Cerebellar cortex (tissue), 1 donor: ENCODE results near the gene DLG2.

ENCODE experiments used
- DNase-seq: peaks from one replicate; pipeline ENCODE4 v3.0.0-alpha.2; 2015; ENCODE audit warnings: low spot score

DLG2 gene

DNA sequence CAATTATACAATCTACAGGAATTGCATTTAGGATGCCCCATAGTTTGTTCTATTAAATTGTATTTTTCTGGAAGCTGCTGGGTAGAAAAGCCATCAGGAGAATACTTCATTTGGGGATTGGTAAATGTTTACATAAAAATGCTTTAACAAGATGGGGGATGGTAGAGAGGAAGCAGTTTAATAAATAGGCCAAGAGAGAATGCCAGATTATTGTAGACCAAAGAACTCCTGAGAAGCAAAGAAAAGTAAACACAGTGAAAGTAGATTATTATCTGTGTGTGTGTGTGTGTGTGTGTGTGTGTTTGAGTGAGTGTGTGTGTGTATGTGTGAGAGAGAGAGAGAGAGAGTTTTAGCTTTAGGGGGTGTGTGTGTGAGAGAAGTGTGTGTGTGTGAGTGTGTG lies 1520.6 kb downstream of the DLG2 start:
- DNase-seq = no peak

DNA sequence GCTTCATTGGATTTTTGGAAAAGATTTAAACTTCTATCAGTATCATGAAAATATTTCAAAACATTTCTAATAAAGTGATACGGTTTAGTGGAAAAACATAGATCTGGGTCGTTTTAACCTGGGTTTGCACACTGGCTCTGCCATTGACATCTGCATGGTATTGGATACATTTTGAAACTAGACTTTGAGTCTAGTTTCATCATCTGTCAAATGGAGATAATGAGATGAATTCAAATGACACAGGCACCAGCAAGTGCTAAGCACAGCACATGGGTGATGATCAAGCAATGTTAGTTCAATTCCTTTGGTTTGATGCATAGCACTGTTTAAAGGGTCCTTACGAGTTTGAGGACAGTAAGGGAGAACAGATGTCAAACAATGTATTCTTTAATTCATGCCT lies 1522.0 kb downstream of the DLG2 start:
- no peak for DNase-seq

DNA sequence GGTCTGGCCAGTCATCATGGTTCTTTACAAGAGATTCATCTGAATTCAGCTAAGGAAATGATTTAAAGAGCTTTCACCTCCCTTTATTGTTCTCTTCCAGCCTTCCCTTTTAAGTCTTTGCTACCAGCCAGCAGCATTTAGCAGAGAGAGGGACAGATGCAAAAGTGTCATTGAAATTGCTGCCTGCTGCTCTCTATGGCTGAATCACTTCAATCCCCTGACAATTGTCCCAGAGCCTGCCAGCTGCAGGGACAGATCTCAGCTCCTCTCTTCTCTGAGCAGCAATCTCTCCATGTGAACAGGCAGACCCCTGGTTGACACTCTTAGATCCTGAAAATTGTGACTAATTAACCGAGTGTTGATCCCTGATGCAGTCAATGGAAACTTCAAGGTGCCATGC lies 1524.0 kb downstream of the DLG2 start:
- DNase-seq = no peak

DNA sequence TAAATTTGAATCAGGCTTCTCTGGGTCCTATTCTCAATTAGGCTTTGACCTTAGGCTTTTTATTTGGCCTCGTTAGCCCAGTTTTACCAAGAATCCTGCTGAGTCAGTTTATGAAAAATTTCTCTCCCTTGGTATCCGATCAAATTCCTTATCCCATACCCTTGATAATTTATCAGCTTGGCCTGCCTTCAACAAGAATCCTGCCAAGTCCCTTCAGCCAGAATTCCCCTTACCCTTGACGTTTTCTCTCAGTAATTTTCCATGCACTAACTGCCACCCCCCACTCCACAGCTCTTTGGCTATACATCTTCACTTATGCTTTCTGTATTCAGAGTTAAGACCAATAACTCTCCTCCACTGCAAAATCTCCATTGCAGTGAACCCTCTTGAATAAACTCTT lies 1530.0 kb downstream of the DLG2 start:
- DNase-seq = no peak

DNA sequence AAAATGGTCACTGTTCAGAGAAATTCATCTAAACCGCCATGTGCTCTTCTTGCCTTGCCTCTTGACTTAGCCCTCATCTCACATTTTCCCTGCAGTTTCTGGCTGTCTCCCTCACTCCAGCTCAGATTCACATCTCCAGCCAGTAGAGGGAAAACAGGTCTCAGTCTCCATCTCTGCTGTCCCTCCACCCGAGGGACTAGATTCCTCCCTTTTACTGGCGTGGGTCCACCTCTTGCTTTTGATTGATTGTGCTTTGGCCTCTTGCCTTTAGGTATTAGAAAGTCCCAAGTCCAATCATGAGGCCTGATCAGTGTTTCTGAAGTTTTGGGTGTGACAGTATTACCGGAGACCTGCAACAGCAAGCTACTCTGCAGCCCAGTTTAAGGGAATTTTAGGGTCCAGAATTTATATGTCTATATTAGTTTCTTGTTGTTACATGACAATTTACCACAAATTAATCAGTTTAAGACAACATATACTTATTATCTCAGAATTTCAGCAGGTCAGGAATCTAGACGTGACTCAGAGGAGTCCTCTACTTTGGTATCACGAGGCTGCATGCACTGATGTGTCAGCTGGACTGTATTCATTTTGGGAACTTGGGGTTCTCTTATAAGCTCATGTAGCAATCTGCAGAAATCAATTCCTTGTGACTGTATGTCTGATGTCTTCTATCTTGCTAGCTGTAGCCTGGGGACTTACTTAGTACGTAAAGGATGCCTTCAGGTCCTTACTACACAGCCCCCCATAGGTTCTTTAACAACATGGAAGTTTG lies 1535.7 kb downstream of the DLG2 start:
- DNase-seq = no peak

DNA sequence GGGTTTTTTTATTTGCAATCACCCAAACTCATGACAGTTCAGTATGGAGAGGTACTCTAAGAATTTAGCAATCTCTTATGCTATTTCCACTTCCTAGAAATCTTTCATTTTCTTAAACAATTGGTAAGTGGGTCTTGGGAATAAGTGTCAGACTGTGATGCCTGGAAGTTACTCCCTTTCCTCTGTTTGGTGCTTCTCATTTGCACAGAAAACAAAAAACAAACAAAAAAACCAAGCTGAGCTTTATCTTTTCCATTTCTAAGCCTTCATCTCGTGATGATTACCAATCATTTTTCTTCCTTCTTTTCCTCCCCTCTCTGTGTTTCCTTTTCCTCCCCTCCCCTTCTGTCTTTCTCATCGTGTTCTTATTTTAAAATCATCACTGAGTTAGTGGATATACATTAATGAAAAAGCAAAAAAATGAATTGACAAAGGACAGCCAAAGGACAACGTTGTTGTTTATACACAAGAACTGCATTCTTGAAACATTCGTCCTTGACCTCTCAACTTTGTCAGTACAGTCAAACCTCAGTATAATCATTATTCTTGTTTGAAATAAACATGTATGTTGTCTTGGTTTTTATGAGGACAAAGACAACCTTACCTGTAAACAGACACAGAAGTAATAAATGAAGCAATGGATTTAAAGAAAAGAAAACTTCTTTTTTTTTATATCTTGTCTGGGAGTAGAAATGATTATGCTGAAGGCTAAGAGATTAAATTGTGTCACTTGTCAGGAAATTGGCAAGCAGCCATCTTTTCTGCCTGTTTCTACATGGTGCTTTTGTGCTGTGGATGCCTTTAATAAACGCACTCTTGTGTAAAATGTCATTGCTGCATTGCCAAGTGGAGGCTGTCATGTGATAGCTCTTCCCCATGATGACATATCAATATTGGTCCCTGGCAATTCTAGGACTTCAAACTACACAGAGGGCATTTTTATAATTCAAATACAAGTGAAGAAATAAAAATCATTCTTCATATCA lies 1537.8 kb downstream of the DLG2 start:
- peak; percentile 70 for DNase-seq

DNA sequence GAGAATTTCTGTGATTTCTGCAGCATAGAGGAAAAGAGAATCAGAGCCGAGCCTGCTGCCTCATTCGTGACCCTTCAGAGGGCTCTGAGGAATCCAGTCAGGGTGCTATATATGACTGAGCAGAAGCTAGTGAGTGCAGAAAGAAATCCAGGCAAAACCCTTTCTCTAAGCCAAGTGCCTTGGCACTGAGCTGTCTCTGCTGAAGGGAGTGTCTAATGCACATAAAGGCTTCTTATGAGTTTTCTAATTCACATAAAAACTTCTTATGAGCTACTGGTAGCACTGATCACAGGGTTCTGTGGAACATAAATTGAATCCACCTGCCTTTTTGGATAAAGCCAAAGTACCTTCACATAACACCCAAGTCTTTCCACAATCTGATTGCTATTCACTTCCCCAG lies 1555.3 kb downstream of the DLG2 start:
- no peak for DNase-seq

DNA sequence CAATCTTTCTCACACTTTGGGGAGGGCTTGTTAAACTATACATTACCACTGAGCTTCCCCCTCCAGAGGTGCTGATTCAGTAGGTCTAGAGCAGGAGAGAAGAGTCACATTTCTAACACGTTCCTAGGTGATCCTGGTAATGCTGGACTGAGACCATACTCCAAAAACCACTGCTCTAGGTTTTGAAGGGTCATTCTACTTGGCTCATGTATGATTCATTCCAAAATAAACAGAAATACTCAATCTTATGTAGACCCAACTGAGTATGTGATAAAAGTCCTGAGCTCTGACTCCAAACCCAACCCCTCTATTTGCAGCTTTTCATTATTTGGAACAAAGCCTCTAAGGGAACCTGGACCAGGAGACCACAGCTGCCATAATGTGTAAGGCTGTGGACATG lies 1558.1 kb downstream of the DLG2 start:
- DNase-seq = no peak

DNA sequence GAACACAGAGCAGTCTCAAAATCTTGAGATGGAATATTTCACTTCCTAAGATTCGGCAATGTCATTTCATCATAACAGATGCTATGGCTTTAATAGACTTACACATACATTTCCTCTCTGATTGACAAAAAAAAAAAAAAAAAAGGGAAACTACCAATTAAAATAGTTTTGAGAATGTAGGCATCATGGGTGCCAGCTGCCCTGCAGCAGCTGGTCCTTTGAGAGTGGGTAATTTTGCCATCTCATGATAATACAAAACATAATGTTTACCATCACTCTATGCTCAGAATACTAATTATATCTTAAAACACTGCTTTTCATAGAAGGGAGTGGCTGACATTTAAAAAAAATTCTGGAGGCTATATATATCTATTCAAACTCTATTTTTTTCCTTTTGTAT lies 1565.4 kb downstream of the DLG2 start:
- DNase-seq = no peak

DNA sequence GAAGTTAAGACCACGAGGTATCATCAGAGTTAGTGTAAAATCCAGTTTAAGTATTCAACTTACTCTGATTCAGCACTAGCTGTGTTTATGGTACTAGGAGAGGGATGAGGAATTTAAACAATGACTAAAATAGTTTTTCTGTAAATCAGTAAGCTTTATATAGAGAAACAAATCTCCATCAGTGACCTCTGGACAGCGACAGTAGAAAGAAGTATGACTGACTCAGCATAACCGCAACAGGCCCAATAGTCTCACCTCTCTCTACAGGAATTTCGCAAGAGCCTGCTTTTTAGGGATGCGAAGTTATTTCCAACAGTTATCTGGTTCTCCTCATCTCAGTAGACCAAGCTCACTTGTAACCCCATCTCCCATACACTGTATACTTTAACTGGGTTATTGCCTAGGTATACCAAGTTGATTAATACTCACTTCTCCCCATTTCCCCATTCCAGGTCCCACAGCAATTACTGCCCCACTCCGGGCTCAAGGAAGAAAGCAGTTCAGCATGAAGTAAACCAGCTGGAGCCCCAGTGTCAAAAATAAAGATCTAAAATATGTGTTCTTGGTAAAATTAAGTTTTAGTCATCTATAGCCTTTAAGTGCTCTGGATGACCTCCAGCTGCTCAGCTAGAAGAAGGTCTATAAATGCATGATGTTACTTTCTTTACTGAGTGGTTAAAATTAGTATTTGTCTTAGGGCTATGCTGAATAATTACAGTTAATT lies 1570.3 kb downstream of the DLG2 start:
- DNase-seq = no peak

DNA sequence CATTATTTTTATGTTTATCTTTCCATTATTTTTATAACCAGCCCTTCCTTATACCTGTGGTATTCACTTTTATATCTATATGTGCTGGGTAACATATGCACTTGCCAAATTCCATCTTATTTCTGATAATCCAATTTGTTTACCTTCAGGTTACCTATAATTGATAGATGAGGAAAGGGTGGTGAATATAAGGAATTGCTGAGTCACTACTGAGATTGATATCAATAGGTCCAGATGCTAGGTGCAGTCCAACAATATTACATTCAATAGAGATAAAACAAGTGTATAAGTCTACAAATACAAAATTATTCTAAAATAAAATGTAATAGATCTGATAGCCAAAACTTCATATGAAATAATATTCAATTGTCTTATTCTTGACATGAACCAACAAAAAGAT lies 1582.0 kb downstream of the DLG2 start:
- DNase-seq = no peak

DNA sequence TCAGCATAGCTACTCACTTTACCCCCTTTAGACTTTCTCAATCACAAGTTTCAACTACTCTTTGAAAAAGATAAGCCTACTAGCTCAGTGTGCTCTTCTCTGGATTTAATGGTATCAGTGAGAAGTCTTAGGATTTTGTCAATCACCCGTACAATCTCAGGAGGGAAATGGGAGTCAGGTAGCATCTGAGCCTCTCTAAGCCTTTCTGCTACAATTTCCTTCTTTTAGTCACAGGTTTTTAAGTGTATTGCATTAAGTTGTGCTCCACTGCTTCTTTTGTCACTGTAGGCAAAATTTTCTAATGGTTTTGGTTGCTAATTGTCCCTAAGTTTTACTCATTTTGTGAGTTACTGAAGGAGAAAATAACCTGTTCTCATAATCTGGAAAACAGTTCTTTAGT lies 1582.4 kb downstream of the DLG2 start:
- DNase-seq = no peak

DNA sequence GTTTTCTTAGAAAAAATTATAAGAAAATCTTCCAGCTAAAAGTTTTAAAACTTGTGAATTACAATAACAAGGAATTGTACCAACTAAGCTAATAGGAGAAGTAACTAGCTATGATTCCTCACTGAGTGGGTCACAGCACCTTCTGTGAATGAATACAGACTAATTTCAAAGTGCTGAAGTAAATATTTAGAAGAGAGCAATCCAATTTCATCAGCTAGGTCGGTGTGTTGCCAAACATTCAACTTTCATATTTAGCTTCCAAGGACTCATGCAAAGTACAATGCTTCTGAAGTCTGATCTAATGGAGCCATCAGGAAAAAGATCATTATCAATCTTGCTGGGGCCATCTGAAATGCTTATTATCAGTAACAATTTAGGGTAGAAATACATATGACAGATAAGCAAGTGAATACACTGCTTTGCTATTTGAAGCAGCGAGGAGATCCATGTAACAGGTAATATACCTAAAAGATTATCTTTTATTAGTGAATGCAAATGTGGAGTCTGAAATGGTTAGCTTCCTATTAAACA lies 1590.4 kb downstream of the DLG2 start:
- no peak for DNase-seq

DNA sequence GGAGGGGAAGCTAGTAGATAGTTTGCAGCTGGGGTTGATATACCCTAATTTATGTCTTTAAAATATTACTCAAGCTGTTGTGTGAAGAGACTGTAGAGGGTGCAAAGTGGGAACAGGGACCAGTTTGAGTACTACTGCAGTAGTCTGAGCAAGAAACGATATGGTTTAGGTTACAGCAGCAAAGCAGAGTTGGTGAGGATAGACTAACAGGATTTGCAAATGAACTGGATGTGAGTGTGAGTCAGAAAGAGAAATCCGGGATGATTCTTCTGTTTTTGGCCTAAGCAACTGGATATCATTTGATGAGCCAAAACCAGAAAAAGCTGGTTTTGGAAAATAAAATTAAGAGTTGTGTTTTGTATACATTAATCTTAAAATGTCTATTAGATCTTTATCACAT lies 1591.5 kb downstream of the DLG2 start:
- no peak for DNase-seq

DNA sequence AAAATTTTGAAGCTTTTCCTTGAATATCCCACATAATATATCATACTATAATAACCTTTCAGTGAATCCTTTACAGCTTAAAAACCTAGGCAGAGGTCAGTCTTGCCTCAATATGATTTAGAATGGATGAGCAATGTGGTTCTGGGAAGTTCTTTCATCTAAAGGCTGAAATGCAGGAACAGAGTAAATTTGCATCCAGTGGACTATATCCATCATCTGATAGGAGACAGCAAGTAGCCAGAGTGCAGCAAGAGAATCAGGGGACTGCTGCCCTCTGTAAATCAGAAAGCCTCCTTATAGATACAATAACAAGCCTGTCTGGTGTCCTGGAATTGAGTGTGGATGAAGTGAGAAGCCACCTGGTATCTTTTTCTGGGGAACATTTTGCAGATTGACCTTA lies 1592.7 kb downstream of the DLG2 start:
- no peak for DNase-seq

DNA sequence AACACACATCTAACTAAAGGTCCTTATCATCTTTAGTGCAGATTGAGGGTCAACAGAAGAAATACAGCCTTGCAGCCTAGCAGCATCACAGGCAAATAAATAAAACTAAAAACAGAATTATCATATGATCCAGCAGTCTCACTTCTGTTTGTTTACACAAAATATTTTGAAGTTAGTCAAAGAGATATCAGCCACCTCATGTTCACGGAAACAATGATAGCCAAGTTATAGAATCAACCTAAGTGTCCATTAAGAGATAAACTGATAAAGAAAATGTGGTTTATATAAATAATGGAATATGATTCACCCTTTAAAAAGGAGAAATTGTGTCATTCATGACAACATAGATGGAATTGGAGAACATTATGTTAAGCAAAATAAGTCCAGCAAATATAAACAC lies 1602.9 kb downstream of the DLG2 start:
- no peak for DNase-seq

DNA sequence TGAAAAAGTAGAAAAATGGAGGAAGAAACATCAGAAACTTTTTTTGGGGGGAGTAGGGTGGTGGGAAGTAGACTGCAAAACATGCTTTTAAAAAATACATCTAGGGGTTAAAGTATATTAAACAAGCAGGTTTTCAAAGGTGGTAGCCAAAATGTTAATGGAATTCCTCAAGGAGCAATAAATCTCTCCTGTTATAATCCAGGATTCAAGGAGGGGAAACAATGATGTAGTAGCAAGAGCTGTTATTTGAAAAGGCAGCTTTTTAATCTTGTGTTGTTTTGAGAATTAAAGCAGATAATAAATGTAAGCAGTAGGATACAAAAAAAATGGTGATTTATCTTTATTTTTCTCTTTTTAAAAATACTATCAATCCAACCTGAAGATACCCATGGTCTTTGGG lies 1604.4 kb downstream of the DLG2 start:
- DNase-seq = no peak

DNA sequence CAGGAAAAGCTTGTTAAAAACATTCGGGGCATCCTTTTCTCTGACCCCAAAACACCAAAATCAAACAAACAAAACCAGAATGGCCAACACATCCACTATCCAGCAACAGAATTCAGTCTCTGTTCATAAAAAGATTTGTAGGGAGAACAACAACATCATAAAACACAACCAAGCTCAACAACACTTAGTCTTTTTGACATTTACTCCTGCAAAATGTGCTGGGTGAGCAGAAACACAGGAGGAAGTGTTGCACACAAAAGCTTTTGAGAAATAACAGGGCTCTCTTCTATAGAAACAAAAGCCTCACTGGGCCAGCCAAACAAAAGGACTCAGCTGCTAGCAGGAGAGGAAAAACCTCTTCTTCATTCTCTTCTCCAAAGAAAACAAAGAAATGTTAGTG lies 1604.9 kb downstream of the DLG2 start:
- no peak for DNase-seq

DNA sequence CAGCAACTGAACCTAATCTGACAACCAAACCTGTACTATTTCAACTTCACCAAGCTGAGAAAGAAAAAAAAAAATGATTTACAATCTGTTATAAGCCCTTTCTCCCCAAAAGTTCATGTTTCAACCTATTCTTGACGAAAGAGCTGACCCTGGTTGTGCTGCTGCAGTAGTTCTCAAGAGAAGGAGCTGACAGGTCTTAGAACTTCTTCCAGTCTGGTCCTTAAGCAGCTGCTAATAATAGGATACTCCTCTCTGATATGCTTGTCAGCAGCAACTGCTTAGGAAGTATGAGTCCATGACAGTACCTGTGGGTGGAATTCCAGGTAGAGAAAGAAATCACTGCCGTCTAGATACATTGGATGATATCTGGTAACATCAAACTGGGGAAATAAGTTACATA lies 1605.9 kb downstream of the DLG2 start:
- DNase-seq = no peak

DNA sequence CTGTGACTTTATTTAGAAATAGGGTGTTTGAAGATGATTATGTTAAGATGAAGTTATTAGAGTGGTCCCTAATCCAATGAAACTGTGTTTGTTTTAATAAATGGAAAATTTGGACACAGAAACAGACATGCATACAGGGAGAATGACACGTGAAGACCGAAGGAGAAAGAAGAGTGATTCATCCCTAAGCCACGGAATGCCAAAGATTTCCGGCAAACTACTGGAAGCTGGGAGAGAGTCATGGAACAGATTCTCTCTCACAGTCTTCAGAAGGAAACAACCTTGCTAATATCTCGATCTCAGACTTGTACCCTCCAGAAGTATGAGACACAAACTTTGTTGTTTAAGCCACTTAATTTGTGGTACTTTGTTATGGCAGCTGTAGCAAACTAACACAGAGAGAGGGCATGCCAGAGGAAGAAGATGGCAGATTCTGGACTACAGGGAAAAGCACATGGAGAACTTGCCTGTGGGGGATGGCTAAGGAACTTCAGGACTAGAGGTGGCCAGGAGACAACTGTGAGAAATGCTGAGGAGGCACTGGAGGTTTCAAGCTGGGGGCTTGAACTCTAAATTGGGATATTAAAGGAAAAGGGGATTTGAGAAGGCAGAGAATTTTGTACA lies 1607.5 kb downstream of the DLG2 start:
- no peak for DNase-seq

DNA sequence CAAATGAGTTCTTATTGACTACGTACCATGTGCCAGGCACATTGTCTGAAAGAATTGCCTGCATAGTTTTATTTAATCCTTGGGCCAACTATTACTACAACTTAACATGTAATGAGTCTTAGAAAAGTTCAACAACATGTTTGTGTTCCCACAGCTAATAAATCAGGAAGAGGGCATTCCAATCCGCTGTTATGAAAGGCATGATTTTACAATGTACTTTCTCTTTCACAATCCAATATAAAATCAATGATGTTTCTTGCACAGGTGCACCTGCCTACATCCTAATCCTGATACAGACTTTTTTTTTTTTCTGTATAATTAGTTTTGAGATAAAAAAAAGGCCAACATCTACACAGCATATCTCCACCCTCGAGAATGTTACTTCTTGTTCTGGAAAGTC lies 1612.6 kb downstream of the DLG2 start:
- DNase-seq = no peak
